Measurements from ENCODE around the gene EAF2.
A peak's percentile ranks its signal among the peaks of the same experiment; 100 is the strongest.
"Not testable (repeated sequence)": the region's sequence is repeated elsewhere in the genome, so short reads cannot be mapped to it uniquely, and the experiment has no call there.

The EAF2 gene

DNA sequence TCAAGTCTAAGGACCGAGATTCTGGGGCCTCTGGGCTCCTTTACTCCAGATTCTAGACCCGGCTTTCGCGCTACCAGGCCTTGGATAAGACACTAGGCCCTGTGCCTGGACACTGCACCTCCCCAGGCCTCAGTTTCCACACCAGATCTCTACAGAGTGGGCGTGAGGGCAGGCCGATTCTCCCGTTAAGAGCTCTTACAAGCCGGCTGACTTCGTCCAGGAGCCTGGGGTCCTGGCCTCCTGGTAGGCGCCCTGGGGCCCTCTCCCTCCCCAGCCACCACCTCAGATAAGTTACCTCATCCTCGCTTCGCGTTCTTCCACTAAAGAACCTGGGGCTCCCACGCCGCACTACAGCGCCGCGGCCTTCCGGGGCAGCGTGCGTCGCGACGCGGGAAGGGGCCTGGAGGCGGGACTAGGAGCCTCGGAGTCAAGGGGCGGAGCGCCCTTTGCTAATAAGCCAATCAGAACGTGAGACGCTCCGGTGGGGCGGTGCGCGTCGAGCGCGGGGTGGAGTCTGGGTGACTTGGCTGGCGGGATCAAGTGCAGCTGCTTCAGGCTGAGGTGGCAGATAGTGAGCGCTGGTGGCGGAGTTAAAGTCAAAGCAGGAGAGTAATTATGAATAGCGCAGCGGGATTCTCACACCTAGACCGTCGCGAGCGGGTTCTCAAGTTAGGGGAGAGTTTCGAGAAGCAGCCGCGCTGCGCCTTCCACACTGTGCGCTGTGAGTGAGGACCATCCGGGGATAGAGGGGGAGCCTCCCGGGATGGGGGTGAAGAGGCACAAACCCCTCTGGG lies at the start of gene EAF2, which contains the start of gene IQCB1:
TSS of gene EAF2 (plus strand) at position 539 of the 794 bp plus-strand sequence. CDS start at position 616, 77 bp downstream.
TSS of gene IQCB1 (minus strand) at position 390 of the 794 bp plus-strand sequence. CDS start 6,100 bp downstream, outside the sequence.
- DNase-seq (ENCODE audit: low spot score): peak; percentile 99

DNA sequence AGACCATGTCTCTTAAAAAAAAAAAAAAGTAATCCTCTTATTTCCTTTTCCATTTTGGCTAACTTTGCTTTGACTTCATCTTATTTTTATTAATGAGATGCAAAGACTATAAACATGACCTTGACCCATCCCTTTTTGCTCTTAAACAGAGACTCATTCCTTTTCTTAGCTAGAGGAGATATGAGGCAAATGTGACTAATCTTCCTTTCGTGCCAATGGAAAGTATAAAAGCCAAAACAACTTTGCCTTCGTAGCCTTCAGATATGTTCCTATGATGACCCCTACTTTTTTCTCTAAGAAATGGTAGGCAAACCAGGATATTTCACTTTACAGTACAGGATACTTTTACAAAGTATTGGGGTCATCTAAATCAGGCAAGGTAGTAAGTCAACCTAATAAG lies 48.5 kb upstream of the EAF2 start:
- DNase-seq (ENCODE audit: low spot score): no peak

DNA sequence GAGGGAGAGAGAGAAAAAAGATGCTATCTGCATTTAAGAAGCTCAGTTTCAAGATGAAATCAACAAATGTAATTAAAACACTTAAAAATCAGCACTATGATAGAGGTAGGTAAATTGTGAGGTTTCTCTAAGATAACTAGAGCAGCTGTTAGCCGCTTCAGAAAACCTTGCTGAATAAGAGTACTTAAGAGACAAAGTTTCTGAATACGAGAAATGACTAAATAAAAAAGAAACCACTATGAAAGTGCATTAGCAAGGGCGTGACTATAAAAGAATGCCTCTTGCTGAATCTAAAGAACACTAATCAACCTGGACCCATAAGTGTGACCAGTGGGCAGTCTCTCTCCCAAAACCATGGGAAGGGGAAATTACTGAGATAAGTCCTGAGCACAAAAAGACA lies 41.9 kb upstream of the EAF2 start:
- no peak for DNase-seq (ENCODE audit: low spot score)

DNA sequence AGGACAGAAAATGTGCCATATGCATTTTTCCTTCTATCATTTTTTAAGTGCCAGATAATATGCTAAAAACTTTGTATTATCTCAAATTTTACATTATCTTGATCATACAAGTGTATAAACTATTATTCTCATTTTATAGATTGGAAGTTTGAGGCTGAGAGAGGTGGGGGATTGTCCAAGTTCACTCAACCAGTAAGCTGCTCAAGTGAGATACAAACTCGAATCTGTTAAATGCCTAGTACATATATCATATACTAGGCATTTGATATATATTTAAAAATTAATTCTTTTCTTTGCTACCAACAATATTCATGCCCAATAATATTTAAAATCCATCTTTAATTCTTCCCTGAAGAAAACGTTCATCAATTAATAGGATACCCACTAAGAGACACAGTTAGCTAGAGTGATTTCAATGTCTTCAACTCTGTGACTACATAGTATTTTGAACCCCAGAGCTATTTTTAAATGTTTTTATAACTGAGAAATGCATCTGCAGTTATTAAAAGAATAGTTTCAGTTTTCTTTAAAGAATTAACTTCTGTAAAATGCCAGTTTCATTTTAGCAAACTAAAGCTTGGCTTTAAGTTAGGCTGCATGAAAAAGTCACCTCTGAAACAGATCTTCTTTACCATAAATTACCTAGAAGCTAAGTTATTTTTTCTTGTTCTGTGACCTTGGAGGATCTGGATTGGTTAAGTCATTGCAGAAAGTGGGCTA lies 40.6 kb upstream of the EAF2 start:
- DNase-seq (ENCODE audit: low spot score): no peak

DNA sequence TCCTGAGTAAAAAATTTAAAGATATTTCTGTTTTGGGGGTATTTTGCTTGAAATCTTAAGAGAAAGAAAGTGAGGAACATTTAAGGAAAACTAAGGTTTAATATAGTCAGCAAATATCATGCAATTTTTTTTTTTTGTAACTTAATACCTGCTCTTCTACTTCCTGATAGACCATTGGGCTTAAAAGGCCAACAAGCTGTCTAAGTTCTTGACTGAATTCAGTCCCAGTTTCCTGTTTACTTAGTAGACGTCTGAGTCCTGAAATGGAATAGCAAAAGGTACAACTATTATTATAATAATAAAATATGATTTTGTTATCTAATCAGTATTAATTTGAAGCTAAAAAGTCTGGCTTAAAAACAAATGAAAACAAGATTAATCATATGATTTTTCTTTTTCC lies 38.0 kb upstream of the EAF2 start:
- DNase-seq (ENCODE audit: low spot score): no peak

DNA sequence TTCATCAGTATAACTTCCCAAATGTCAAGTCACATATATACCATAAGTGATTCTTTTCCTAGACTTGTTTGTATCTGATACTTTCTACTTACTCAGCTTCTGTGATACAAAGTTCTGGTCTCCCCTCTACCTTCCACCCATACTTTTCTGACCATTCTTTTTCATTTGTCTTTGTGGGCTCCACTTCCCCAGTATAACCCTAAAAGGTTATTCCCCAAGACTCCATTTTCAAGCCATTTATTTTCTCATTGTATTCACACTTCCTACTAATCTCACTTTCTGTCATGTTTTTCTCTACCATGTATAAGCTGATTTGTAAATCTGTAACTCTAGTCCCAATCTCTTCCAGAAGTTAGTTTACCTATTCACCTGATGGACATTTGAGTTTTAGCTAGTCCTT lies 34.1 kb upstream of the EAF2 start:
- no peak for DNase-seq (ENCODE audit: low spot score)

DNA sequence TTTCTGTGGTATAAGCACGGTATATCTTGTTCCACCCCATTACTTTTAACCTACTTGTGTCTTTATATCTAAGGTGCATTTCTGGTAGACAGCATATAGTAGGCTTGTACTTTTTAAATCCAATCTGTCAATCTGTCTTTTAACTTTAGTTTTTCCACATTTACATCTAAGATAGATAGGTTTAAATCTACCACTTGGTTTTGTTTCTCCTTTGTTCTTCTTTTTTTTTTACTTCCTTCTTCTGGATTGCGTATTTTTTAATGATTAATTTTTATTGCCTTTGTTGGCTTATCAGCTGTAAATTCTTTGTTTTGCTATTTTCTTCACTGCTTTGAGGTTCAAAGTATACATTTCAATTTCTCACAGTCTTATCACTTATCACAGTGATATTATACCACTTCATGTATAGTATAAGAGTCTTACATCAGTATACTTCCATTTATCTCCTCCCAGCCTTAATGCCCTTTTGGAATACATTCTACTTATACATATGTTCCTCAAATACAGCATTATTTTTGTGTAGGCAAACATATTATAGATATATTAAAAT lies 31.2 kb upstream of the EAF2 start:
- DNase-seq (ENCODE audit: low spot score): no peak

DNA sequence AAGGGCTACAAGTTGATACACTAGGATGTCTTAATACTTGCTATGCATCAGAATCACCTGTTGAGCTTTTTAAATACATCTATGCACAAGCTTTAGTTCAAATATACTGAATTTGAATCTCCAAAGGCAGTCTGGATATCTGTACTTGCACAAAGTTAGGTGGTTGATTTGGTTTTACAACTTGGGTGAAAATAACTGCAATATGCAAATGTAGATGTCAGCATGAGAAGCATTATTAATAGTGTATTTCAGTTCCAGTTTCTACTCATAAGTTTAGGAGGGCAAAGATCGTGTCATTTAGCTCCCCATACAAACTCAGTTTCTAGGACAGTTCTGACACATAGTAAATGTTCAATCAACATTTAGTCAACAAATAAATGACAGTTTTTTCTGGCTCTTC lies 25.8 kb upstream of the EAF2 start:
- DNase-seq (ENCODE audit: low spot score): no peak

DNA sequence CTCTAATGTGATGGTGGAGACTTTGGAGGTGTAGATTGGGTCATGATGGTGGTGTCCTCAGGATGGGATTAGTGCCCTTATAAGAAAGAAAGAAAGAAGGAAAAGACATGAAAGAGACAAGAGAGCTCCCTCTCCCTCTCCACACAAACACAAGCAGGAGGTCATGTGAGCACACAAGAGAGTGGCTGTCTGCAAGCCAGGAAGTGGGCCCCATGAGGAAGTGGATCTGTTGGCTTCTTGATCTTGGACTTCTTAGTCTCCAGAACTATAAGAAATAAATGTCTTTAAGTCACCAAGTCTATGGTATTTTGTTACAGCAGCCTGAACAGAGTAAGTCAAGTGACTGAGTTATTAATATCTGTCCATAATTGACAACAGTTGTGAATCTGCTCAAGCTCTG lies 17.3 kb upstream of the EAF2 start:
- no peak for DNase-seq (ENCODE audit: low spot score)

DNA sequence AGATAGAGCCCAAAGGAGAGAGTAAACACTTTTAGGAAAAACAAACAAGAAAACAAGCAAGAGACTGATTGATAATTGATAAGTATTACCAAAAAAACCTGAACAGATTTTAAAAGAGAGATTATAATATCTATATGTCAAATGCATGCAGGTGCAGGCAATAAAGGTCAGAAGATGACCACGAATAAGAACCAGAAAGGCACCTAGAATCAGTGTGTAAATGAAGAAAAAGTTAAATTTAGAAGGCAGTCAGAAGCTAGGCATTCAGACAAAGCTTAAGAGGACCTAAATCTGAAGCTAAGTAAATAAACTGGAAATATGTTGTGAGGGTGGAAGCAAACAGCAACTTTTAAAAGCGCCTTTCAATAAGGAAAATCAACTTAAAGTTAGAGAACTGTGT lies 16.4 kb upstream of the EAF2 start:
- no peak for DNase-seq (ENCODE audit: low spot score)

DNA sequence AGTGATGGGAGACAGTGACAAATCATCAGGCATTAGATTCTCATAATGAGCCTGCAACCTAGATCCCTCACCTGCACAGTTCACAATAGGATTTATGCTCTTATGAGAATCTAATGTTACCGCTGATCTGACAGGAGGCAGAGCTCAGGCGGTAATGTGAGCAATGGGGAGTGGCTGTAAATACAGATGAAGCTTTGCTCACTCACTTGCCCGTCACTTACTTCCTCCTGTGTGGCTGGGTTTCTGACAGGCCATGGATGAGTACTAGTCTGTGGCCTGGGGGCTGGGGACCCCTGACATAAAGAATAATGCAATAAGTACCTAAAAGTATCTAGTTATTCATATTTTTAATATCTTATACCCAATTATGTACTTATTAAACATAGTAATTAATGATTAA lies 15.8 kb upstream of the EAF2 start:
- DNase-seq (ENCODE audit: low spot score): no peak

DNA sequence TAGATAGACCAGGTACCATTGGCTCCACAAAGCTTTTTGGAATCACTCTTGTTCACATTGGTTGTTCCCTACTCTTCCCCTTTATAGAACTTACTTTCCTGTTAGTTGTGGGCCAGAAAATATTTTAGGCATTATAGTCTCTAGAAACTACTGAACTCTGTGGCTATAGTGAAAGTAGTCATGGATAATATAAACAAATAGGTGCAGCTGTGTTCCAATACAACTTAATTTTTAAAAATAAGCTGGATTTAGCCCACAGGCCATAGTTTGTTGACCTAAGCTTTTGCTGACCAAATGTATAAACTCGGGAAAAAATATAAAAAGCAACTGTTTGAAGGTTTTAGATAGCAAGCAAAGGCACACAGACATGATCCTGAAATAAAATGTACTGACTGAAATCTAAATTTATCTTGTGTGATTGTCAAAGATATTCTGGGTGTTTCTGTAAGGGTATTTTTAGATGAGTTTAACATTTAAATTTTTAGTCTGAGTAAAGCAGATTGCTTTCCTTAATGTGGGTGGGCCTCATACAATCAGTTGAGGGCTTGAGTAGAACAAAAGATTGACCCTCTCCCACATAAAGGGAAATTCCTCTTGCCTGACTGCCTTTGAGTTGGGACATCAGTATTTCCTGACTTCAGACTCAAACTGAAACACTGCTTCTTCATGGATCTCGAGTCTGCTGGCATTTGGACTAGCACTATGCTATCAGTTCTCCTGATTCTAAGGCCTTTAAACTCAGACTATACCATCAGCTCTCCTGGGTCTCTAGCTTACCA lies 13.4 kb upstream of the EAF2 start:
- DNase-seq (ENCODE audit: low spot score): no peak

DNA sequence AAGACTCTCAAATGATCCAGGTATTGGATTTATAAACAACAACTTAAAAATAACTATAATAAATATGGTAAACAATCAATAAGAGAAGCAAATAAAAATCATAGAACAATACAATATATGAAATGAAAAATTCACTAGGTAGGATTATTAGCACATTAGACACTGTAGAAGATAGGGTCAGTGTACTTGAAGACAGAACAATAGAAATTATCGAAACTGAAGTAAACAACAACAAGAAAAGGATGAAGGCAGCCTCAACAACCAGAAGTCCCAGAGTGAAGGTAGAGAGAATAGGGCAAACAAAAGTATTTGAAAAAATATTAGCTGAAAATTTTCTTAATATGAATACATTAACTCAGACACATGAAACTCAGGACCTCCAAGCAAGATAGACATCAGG lies 12.0 kb upstream of the EAF2 start:
- no peak for DNase-seq (ENCODE audit: low spot score)

DNA sequence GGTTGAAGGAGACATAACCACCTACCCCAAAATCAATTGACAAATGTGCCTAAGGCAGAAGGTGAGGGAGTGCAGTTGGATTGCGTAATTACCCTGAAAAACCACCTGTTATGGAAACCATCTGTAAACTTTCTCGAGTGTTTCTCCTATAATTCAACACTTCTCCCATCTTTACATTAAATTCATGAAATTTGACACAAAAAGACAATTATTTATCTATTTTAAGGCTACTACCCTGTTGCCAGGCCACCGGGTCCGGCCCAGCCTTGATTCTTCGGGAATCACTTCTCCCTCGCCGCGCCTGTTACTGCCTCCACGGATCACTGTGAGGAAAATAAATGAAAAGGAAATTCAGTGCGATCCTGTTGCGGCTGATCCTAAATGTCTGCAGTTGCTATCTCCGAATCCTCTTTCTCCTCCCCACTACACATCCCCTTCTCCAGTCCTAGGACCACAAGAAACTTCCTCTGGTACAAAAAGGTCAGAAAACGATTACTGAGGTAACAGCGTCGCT lies 795 bp upstream of the EAF2 start:
- no peak for DNase-seq (ENCODE audit: low spot score)

DNA sequence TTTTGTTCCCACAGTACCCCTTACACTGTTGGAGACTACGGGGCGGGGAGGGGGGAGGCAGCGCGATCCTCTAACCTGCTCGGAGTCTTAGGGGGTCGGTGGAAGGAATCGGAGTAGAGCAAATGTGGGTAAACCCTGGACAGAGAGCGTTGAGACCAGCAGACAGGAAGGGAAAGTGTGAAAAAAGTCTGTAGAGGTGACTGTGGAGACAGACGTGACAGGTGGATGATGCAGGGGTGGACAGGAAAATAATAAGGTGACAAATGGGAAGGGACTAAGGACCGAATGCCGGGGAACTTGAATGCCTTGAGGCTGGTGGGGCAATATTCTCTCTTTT lies 424 bp downstream of the EAF2 start:
- DNase-seq (ENCODE audit: low spot score): peak; percentile 31

DNA sequence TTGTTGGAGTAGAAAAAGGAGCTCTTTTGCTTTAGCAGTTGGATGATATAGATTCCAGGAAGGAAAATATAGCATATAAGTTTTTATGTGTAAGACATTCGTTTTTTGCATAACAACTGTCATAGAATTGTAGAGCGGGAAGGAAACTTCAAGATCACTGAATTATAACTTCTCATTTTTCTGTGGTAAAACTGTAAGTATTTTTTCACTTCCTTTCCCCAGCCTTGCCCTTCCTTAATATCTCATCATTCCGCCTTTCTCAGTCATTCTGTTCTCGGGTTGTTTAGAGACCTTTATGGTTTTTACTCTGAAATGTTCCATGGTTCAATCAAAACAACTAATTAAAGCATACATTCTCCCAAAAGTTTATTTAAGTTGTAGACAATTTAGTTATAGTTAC lies 1.1 kb downstream of the EAF2 start:
- peak; percentile 6 for DNase-seq (ENCODE audit: low spot score)

DNA sequence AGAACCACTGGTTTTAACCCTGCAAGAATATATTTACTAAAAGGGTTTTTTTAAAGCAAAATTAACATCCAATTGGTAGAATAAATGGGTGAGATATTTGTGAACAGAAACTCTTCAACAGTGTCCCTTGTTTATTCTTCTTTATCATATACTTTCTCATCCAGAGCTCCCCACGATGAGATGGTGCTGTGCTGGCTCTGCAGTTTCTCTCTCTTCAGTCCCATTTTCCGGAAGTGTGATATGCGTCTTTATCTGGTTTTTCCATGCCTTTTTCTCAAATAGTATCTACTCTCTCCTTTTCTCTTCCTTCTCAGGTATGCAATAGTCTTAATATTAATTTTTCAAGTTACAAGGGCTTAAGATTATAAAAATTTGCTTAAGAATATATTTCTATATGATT lies 1.5 kb downstream of the EAF2 start:
- no peak for DNase-seq (ENCODE audit: low spot score)

DNA sequence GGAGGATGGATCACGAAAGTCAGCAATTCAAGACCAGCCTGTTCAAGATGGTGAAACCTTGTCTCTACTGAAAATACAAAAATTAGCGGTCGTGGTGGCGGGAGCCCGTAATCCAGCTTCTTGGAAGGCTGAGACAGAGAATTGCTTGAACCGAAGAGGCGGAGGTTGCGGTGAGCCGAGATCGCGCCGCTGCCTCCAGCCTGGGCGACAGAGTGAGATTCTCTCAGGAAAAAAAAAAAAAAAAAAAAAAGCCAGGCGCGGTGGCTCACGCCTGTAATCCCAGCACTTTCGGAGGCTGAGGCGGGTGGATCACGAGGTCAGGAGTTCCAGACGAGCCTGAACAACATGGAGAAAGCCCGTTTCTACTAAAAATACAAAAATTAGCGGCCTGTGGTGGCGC lies 5.0 kb downstream of the EAF2 start:
- DNase-seq (ENCODE audit: low spot score): no peak

DNA sequence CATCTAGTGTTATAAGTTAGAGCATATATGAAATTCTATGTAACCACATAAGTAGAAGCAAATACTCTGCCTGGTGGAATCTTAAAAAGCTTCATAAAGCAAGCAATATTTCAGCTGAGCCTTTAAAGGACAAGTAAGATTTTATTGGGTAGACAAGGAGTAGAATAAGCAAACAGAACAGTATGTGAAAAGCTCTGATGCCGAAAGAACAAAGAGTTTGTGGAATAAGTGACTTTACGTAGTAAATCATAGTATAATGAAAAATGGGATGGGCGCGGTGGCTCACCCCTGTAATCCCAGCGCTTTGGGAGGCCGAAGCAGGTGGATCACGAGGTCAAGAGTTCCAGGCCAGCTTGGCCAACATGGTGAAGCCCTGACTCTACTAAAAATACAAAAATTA lies 9.9 kb downstream of the EAF2 start:
- no peak for DNase-seq (ENCODE audit: low spot score)

DNA sequence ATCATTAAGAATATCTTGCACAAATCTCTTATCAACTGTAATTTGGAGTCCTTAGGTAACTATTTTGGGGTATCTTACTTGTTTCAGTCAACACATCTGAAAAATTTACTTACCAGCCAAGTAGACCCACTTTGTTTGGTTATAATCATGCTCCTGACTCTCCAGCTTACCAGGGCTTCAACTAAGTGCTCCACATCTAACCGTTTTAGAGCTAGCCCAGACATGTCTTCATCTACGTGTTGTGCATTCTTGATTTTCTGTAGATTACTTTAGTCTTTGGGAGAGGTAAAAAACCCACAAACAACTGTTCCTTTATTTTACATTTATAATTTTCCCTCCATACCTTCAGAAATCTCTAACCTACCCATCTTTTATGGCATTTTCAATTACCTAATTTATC lies 17.2 kb downstream of the EAF2 start:
- no peak for DNase-seq (ENCODE audit: low spot score)

DNA sequence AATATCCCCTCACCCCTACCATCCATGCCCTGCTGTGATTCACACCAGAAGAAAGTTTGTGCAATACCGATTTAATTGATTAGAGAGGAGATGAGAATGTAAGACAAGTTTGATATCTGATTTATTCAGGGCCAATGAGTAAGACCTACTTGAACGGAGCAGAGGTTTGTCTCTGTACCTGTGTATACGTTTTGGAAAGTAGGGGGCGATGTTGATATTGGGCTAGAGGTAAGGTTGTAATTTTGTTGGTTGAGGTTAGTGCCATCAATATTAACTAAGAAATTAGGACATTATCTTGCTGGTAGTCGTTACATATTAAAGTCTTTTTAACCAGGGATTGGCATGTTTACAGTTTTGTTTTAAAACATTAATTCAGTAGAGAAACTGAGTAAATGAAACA lies 20.5 kb downstream of the EAF2 start:
- no peak for DNase-seq (ENCODE audit: low spot score)

DNA sequence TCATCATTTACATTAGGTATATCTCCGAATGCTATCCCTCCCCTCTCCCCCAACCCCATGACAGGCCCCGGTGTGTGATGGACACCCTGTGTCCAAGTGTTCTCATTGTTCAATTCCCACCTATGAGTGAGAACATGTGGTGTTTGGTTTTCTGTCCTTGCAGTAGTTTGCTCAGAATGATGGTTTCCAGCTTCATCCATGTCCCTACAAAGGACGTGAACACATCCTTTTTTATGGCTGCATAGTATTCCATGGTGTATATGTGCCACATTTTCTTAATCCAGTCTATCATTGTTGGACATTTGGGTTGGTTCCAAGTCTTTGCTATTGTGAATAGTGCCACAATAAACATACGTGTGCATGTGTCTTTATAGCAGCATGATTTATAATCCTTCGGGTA lies 22.8 kb downstream of the EAF2 start:
- not testable (repeated sequence) for DNase-seq (ENCODE audit: low spot score)
